OCI-LY3 (cell line): ENCODE results near the gene CNGB1.

Experiments used
- H2AFZ ChIP-seq: fragments of 200-600, 300-600 bp; shearing (Covaris generic); 2 replicates; pipeline ENCODE4 v1.6.0; 2014; ENCODE audit warnings: antibody characterized with exemption, low read depth, low read length
- H3K27ac ChIP-seq: fragments of 200-600, 300-600 bp; sonication (generic); 2 replicates; pipeline ENCODE4 v1.5.1; 2014; ENCODE audit warnings: mild to moderate bottlenecking, low read length, moderate library complexity, mixed read lengths
- H3K27me3 ChIP-seq: fragments of 200-600, 300-600 bp; sonication (generic); 2 replicates; pipeline ENCODE4 v1.6.1; 2014; ENCODE audit warnings: low read depth, low read length, mixed read lengths
- H3K36me3 ChIP-seq: fragments of 200-600, 300-600 bp; sonication (generic); replicated peaks from 2 replicates; pipeline ENCODE3; 2014; ENCODE audit warnings: low read depth, low read length, mixed read lengths
- H3K4me1 ChIP-seq: fragments of 300-600, 200-600 bp; sonication (generic); 2 replicates; pipeline ENCODE4 v1.6.1; 2014; ENCODE audit warnings: low read length, mixed read lengths
- H3K4me2 ChIP-seq: fragments of 200-600, 300-600 bp; sonication (generic); 2 replicates; pipeline ENCODE4 v1.6.1; 2014; ENCODE audit warnings: low read length, mixed read lengths
- H3K4me3 ChIP-seq: fragments of 300-600, 200-600 bp; sonication (generic); 2 replicates; pipeline ENCODE4 v1.5.1; 2014; ENCODE audit warnings: antibody characterized with exemption, mild to moderate bottlenecking, low read length, moderate library complexity
- H3K79me2 ChIP-seq: fragments of 300-600, 200-600 bp; shearing (Covaris generic); 2 replicates; pipeline ENCODE4 v1.6.1; 2014; ENCODE audit warnings: mild to moderate bottlenecking, low read length, mixed read lengths
- H3K9ac ChIP-seq: fragments of 300-600, 200-600 bp; shearing (Covaris generic); 2 replicates; pipeline ENCODE4 v1.6.0; 2014; ENCODE audit warnings: mild to moderate bottlenecking, low read length, moderate library complexity
- H3K9me3 ChIP-seq: fragments of 200-600, 300-600 bp; shearing (Covaris generic); 2 replicates; pipeline ENCODE4 v1.6.1; 2014; ENCODE audit warnings: low read length, mixed read lengths; ENCODE audit not compliant: insufficient read depth
- H4K20me1 ChIP-seq: fragments of 200-600, 300-600 bp; sonication (generic); 2 replicates; pipeline ENCODE4 v1.6.1; 2016; ENCODE audit warnings: low read length, mixed read lengths; ENCODE audit not compliant: insufficient read depth
- CTCF ChIP-seq: fragments of 200-600, 300-600 bp; sonication (generic); IDR thresholded peaks from 2 replicates; pipeline ENCODE4 v1.5.1; 2014; ENCODE audit warnings: antibody characterized with exemption, low read length, low read depth
- EZH2phosphoT487 ChIP-seq: fragments of 200-600 bp; shearing (Covaris generic); IDR thresholded peaks from 2 replicates; pipeline ENCODE4 v1.6.1; 2018; ENCODE audit warnings: antibody characterized with exemption, mixed run types, low read depth

The CNGB1 gene

GRCh38 chr16:57866529-57866918 lies 104.4 kb downstream of the CNGB1 start:
- Histone ChIP-seq H4K20me1 (no peaks in the 10 kb centered on the region), H3K27ac (no peak overlapping the region), H3K9me3 (no peaks in the 10 kb centered on the region), H3K9ac (no peak overlapping the region), H3K79me2 (no peaks in the 10 kb centered on the region), H3K4me3 (no peak overlapping the region), H2AFZ (no peak overlapping the region), H3K27me3 (peaks cover 20% of the 10 kb centered on the region), H3K4me2 (no peak overlapping the region), H3K36me3 (no peaks in the 10 kb centered on the region), H3K4me1 (peaks cover 6% of the 10 kb centered on the region)
- TF ChIP-seq EZH2phosphoT487 (no peak), CTCF (no peak)

GRCh38 chr16:57865746-57866528 lies 105.0 kb downstream of the CNGB1 start:
- H3K4me3 ChIP-seq, result no peak overlapping the region
- peaks cover 20% of the 10 kb centered on the region for H3K27me3 ChIP-seq
- no peak overlapping the region for H2AFZ ChIP-seq
- H3K9ac ChIP-seq, result no peak overlapping the region
- H3K4me2 ChIP-seq, result no peak overlapping the region
- H3K36me3 ChIP-seq, result no peaks in the 10 kb centered on the region
- no peaks in the 10 kb centered on the region for H4K20me1 ChIP-seq
- peaks cover under 1% of the 10 kb centered on the region; the same call in 1 of the 2 replicates for H3K4me1 ChIP-seq
- H3K9me3 ChIP-seq, result no peaks in the 10 kb centered on the region
- no peaks in the 10 kb centered on the region for H3K79me2 ChIP-seq
- TF ChIP-seq EZH2phosphoT487, result no peak
- TF ChIP-seq CTCF, result no peak
- H3K27ac ChIP-seq, result no peak overlapping the region

DNA sequence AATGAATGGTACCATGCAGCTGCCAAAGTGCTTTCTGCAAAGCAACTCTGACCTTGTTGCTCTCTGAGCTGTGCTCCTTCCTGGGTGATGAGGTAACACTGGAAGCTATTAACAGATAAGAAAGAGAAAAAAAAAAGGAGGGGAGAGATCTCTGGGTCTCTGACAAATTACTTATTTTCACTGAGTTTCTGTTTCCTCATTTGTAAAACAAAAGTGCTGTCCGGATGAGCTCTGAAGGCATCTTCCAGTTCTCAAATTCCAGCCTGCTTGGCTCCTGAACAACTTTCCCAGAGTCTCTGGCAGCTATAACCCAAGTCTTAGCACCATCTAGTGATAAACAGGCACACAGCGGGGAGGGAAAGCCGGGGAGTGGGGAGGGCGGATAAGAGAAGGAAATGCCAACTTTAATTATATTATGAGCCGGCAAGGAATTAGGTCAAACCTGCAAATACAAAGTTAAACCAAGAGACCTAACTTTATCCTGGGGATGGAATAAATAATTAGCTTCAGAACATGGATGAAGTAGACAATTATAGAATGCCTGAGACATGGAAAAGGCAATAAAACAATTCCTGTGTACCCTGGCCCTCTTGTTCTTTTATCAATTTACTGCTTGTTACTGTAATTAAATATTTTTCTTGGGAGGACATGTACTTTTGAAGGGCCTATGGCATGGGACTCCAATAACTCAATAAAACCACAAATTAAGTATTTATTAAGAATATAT lies 107.3 kb downstream of the CNGB1 start:
- no peaks in the 10 kb centered on the region for H3K4me1 ChIP-seq

More for the DNA sequence above, 107.3 kb downstream of the CNGB1 start:
- H3K79me2 ChIP-seq, result no peaks in the 10 kb centered on the region
- no peaks in the 10 kb centered on the region for H3K9me3 ChIP-seq
- no peaks in the 10 kb centered on the region for H4K20me1 ChIP-seq
- TF ChIP-seq CTCF, result peak; percentile 55
- TF ChIP-seq EZH2phosphoT487, result 0 out of 2 replicates have a peak, but pooled peaks have one; percentile 43
- peaks cover 28% of the 10 kb centered on the region for H3K27me3 ChIP-seq
- H3K9ac ChIP-seq, result no peak overlapping the region
- no peak overlapping the region for H3K27ac ChIP-seq
- no peak overlapping the region for H2AFZ ChIP-seq
- no peak overlapping the region for H3K4me3 ChIP-seq
- H3K36me3 ChIP-seq, result no peaks in the 10 kb centered on the region
- H3K4me2 ChIP-seq, result no peak overlapping the region
